Uterus (tissue), 4 donors: Measurements from ENCODE around the gene CHAC1. TPM values are rescaled to one million over a fixed set of nuclear protein-coding genes. Genes with fewer than 3 reads are reported as not detected.
"Not testable (repeated sequence)": the region's sequence is repeated elsewhere in the genome, so short reads cannot be mapped to it uniquely, and the experiment has no call there.

Experiments
- DNase-seq, 2 donors: peaks; one replicate each; pipeline ENCODE4 v3.0.0-alpha.2; 2019 to 2020
- H3K27ac ChIP-seq, 2 donors: fragments of 200-600 bp; sonication (generic); 1 replicate in 1 of 2; 2 replicates in 1 of 2; pipeline ENCODE4 v1.5.1; 2016 to 2018
- H3K27me3 ChIP-seq, 2 donors: fragments of 200-600 bp; sonication (generic); one replicate each; pipeline ENCODE4 v1.5.1; 2018 to 2019; ENCODE audit warnings: control low read depth in 1 of 2
- H3K36me3 ChIP-seq, 2 donors: fragments of 200-600 bp; sonication (generic); one replicate each; pipeline ENCODE4 v1.5.1; 2019; ENCODE audit warnings: control low read depth in 1 of 2
- H3K4me1 ChIP-seq, 2 donors: fragments of 200-600 bp; sonication (generic); one replicate each; pipeline ENCODE4 v1.5.1; 2018 to 2019; ENCODE audit warnings: control low read depth in 1 of 2
- H3K4me3 ChIP-seq, 2 donors: fragments of 200-600 bp; sonication (generic); 1 replicate in 1 of 2; 2 replicates in 1 of 2; pipeline ENCODE4 v1.5.1; 2018 to 2019; ENCODE audit warnings: mild to moderate bottlenecking in 1 of 2
- H3K9me3 ChIP-seq, 2 donors: fragments of 200-600 bp; sonication (generic); one replicate each; pipeline ENCODE4 v1.5.1; 2019; ENCODE audit warnings: control low read depth in 1 of 2
- CTCF ChIP-seq, 4 experiments: fragments of 200-600 bp in 2 of 4; fragments of 450-650 bp in 2 of 4; sonication (generic) in 2 of 4; IDR thresholded peaks; one replicate each; pipeline ENCODE4 v1.5.1; 2016 to 2019; ENCODE audit warnings: antibody characterized with exemption in 4 of 4, mild to moderate bottlenecking in 2 of 4, moderate library complexity in 1 of 4
- POLR2A ChIP-seq, 2 donors: fragments of 450-650 bp; IDR thresholded peaks; one replicate each; pipeline ENCODE4 v1.6.1; 2016; ENCODE audit warnings: antibody characterized with exemption in 2 of 2, mild to moderate bottlenecking in 1 of 2, moderate library complexity in 1 of 2
- intact Hi-C: fragments of 100-400 bp; cut with DNase I; formaldehyde crosslinking; loops from one replicate; pipeline ENCODE4 v1.15.1; 2023; ENCODE audit warnings: low total_unique reads
- total RNA-seq, 4 donors: library from RNA; depleted of rRNA in 3 of 4; stranded (reverse); fragments of >200 nt in 3 of 4; gene quantifications; one replicate each; pipeline versions ENCODE4 v1.1.0 to v1.2.4, GENCODE V29; 2014 to 2023
- donor health status: DM: yes; HTN: yes; CAD: no.

Gene CHAC1
- total RNA-seq, 4 donors from 2014 or later = 0.35 to 1.8 (median 1.4) TPM; not detected in 1

DNA sequence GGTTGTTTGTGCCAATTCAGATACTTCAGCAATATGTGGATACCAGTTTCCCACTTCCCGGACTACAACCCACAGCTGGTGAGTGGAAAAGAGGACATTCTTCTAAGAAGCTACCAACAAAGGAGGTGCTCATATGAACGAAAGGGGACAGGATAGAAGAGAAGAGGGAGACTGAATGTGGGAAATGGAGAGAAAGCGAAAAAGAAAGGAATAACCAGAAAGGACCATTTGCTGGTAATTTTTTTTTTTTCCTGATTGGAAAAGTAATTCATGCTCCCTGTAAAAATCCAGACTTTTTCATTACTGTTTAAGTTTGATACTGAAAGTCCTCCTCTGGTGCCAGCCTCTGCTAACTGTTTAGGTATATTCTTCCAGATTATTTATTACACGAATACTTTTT is 1.5 kb upstream of the CHAC1 start:
- TF ChIP-seq POLR2A (IDR thresholded peaks at IDR 0.05) = no peak
- TF ChIP-seq CTCF (IDR thresholded peaks at IDR 0.05) = no peak
- H3K9me3 ChIP-seq = no peaks in the 10 kb centered on the region
- H3K4me3 ChIP-seq = no peak overlapping the region
- peaks cover 0 to 4% of the 10 kb centered on the region in 2 donors for H3K4me1 ChIP-seq
- no peaks in the 10 kb centered on the region for H3K36me3 ChIP-seq
- H3K27ac ChIP-seq = no peak overlapping the region
- intact Hi-C loops = no loop called here
- no peaks in the 10 kb centered on the region for H3K27me3 ChIP-seq
- DNase-seq = no peak

- no peaks in the 10 kb centered on the region for H3K36me3 ChIP-seq
- intact Hi-C loops = no loop called here
- H3K27ac ChIP-seq = no peak overlapping the region
- TF ChIP-seq CTCF (IDR thresholded peaks at IDR 0.05) = no peak
- no peak for TF ChIP-seq POLR2A (IDR thresholded peaks at IDR 0.05)
- peak overlapping the region; percentile 57 to 65 for H3K4me3 ChIP-seq
- H3K27me3 ChIP-seq = no peaks in the 10 kb centered on the region
- no peak for DNase-seq
- peaks cover 0 to 4% of the 10 kb centered on the region in 2 donors for H3K4me1 ChIP-seq
- H3K9me3 ChIP-seq = no peaks in the 10 kb centered on the region
Observed at GRCh38 chr15:40952301-40952900, 870 bp upstream of the CHAC1 start.

DNA sequence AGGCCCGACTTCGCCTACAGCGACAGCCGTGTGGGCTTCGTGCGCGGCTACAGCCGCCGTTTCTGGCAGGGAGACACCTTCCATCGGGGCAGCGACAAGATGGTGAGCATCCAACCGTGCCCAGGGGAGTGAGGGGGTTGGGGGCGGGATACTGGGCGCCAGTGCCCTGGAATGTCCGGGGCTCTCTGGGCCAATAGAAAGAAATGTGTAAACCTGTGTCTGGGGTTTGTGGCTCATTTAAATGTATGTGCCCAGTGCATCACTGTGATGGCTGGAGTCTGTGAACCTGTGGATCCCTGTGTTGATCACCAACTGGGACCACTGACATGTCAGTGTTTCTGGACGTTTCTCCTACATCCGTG is 423 bp downstream of the CHAC1 start:
- Histone ChIP-seq H3K27me3 (no peaks in the 10 kb centered on the region), H3K9me3 (no peaks in the 10 kb centered on the region), H3K4me1 (peaks cover 0 to 4% of the 10 kb centered on the region in 2 donors), H3K27ac (no peak overlapping the region), H3K4me3 (peak overlapping the region; percentile 57 to 65), H3K36me3 (no peaks in the 10 kb centered on the region)
- TF ChIP-seq POLR2A (IDR thresholded peaks at IDR 0.05) (no peak), CTCF (IDR thresholded peaks at IDR 0.05) (no peak)
- DNase-seq = no peak
- intact Hi-C loops = no loop called here

GRCh38 chr15:40954158-40954848 is 1.0 kb downstream of the CHAC1 start:
- H3K4me1 ChIP-seq, intact Hi-C loops, H3K36me3 ChIP-seq, DNase-seq, H3K9me3 ChIP-seq, H3K27ac ChIP-seq, H3K4me3 ChIP-seq, H3K27me3 ChIP-seq: not testable (repeated sequence)

DNA sequence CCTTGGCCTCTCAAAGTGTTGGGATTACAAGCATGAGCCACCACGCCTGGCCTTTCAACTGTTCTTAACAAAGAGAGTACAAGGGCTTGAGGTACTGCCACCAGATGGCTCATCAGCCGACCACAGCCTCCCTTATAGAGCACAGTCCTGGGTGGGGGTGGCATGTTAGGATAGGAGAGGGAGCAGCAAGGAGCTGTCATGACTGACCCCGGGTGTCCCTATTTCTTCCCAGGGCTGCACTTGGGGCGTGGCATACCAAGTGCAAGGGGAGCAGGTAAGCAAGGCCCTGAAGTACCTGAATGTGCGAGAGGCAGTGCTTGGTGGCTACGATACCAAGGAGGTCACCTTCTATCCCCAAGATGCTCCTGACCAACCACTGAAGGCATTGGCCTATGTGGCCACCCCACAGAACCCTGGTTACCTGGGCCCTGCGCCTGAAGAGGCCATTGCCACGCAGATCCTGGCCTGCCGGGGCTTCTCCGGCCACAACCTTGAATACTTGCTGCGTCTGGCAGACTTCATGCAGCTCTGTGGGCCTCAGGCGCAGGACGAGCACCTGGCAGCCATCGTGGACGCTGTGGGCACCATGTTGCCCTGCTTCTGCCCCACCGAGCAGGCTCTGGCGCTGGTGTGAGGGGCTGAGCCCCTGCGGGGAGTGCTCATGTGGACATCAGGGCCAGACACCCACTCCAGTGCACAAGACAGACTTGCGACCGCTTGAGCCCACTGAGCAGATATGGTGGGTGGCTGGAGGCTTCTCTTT is 2.1 kb downstream of the CHAC1 start:
- Histone ChIP-seq H3K9me3 (no peaks in the 10 kb centered on the region), H3K27me3 (no peaks in the 10 kb centered on the region), H3K36me3 (no peaks in the 10 kb centered on the region), H3K27ac (no peak overlapping the region), H3K4me3 (no peak overlapping the region), H3K4me1 (peaks cover 0 to 4% of the 10 kb centered on the region in 2 donors)
- no peak for DNase-seq
- intact Hi-C loops = no loop called here
- no peak for TF ChIP-seq CTCF (IDR thresholded peaks at IDR 0.05)
- TF ChIP-seq POLR2A (IDR thresholded peaks at IDR 0.05) = no peak
